GM19455 (cell line): ENCODE data around the gene MTHFD2L.
"Not testable (repeated sequence)": the region's sequence is repeated elsewhere in the genome, so short reads cannot be mapped to it uniquely, and the experiment has no call there.

ENCODE experiments used
- ATAC-seq: cut with Tn5 transposase; IDR thresholded peaks from one replicate; pipeline ENCODE4 v1.9.1; 2021; ENCODE audit not compliant: unreplicated experiment

The MTHFD2L gene

GRCh38 chr4:74181219-74181618 lies 23.3 kb downstream of the MTHFD2L start:
- no peak for ATAC-seq

GRCh38 chr4:74188912-74189311 lies 31.0 kb downstream of the MTHFD2L start:
- ATAC-seq: no peak

- ATAC-seq: no peak
These were observed 31.6 kb downstream of the MTHFD2L start for GRCh38 chr4:74189331-74190043.

- ATAC-seq: no peak
These were observed 32.4 kb downstream of the MTHFD2L start for GRCh38 chr4:74190332-74190731.

- ATAC-seq: no peak
These were observed 33.0 kb downstream of the MTHFD2L start for GRCh38 chr4:74190919-74191397.

GRCh38 chr4:74197080-74197479 lies 39.2 kb downstream of the MTHFD2L start:
- ATAC-seq: peak; percentile 71

GRCh38 chr4:74202062-74202586 lies 44.2 kb downstream of the MTHFD2L start:
- no peak for ATAC-seq

GRCh38 chr4:74203467-74203866 lies 45.5 kb downstream of the MTHFD2L start:
- no peak for ATAC-seq

- no peak for ATAC-seq
These were observed 47.1 kb downstream of the MTHFD2L start for GRCh38 chr4:74205046-74205445.

GRCh38 chr4:74205559-74205958 lies 47.6 kb downstream of the MTHFD2L start:
- no peak for ATAC-seq

- ATAC-seq: peak; percentile 76
These were observed 48.3 kb downstream of the MTHFD2L start for GRCh38 chr4:74206088-74206825.

- ATAC-seq: not testable (repeated sequence)
These were observed 56.7 kb downstream of the MTHFD2L start for GRCh38 chr4:74214457-74215159.

- ATAC-seq: not testable (repeated sequence)
These were observed 57.3 kb downstream of the MTHFD2L start for GRCh38 chr4:74215236-74215635.

- ATAC-seq: no peak
These were observed 59.4 kb downstream of the MTHFD2L start for GRCh38 chr4:74217365-74217764.

- ATAC-seq: no peak
These were observed 60.3 kb downstream of the MTHFD2L start for GRCh38 chr4:74218201-74218600.

GRCh38 chr4:74219240-74219639 lies 61.3 kb downstream of the MTHFD2L start:
- no peak for ATAC-seq

- ATAC-seq: no peak
These were observed 65.2 kb downstream of the MTHFD2L start for GRCh38 chr4:74223098-74223497.

GRCh38 chr4:74223801-74224200 lies 65.9 kb downstream of the MTHFD2L start:
- ATAC-seq: no peak

GRCh38 chr4:74228691-74229640 lies 71.0 kb downstream of the MTHFD2L start:
- ATAC-seq: peak; percentile 89

- ATAC-seq: no peak
These were observed 73.1 kb downstream of the MTHFD2L start for GRCh38 chr4:74230902-74231499.
